Bronchial epithelial cell (primary cell): ENCODE results near the gene TNNI3K. TPM values are rescaled to one million over a fixed set of nuclear protein-coding genes. Genes with fewer than 3 reads are reported as not detected.
"Not testable (repeated sequence)": the region's sequence is repeated elsewhere in the genome, so short reads cannot be mapped to it uniquely, and the experiment has no call there.

Experiments
- DNase-seq: peaks from one replicate; pipeline ENCODE4 v3.0.0-alpha.2; 2010; ENCODE audit warnings: low read depth
- FAIRE-seq: peaks from 2 replicates; lab custom pipeline; 2011; peaks lifted over from hg19 to GRCh38; lab: Jason Lieb, UNC
- H3K27me3 ChIP-seq: 2 replicates; pipeline ENCODE4 v1.5.1; 2011; ENCODE audit warnings: low read length; ENCODE audit not compliant: control insufficient read depth, insufficient read depth
- H3K36me3 ChIP-seq: 2 replicates; pipeline ENCODE4 v1.5.1; 2011; ENCODE audit warnings: low read length; ENCODE audit not compliant: control insufficient read depth, insufficient read depth
- H3K4me3 ChIP-seq: 2 replicates; pipeline ENCODE4 v1.5.1; 2011; ENCODE audit warnings: mild to moderate bottlenecking, low read depth, low read length, control low read depth
- total RNA-seq: library from RNA; depleted of rRNA; stranded (reverse); fragments of >200 nt; gene quantifications from 2 replicates; pipeline ENCODE4 v1.2.1, GENCODE V29; 2014
- TF ChIP-seq, protein P1 (sequence below): IDR thresholded peaks from 2 replicates; pipeline ENCODE4 v1.5.1; 2011; ENCODE audit warnings: mild to moderate bottlenecking, moderate library complexity, low read length, control low read depth, inconsistent platforms; ENCODE audit not compliant: insufficient read depth, severe bottlenecking

TNNI3K gene
- total RNA-seq, 1 donor from 2014 or later = 1.3 TPM

DNA sequence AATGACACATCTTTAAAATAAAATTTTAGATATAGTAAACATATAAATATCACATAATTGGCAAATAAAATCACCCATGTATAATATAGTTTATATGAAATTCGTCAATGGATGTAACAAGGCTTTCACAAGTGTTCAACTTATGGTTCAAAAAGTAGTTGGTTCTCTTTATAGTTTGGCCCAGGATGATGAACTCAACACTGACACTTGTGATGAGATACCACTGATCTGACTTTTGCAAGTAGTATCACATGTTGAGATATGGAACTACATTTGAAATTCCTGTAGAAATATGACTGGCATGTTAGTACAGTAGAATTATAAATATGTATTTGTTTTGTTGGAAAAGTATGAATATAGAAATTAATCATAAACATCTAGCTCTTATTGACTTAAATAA is 1.8 kb downstream of the TNNI3K start:
- H3K27me3 ChIP-seq = no peaks in the 10 kb centered on the region
- no peaks in the 10 kb centered on the region for H3K36me3 ChIP-seq
- FAIRE-seq = no peak
- DNase-seq = no peak
- TF ChIP-seq, protein P1, sequence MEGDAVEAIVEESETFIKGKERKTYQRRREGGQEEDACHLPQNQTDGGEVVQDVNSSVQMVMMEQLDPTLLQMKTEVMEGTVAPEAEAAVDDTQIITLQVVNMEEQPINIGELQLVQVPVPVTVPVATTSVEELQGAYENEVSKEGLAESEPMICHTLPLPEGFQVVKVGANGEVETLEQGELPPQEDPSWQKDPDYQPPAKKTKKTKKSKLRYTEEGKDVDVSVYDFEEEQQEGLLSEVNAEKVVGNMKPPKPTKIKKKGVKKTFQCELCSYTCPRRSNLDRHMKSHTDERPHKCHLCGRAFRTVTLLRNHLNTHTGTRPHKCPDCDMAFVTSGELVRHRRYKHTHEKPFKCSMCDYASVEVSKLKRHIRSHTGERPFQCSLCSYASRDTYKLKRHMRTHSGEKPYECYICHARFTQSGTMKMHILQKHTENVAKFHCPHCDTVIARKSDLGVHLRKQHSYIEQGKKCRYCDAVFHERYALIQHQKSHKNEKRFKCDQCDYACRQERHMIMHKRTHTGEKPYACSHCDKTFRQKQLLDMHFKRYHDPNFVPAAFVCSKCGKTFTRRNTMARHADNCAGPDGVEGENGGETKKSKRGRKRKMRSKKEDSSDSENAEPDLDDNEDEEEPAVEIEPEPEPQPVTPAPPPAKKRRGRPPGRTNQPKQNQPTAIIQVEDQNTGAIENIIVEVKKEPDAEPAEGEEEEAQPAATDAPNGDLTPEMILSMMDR = no peak
- no peak overlapping the region for H3K4me3 ChIP-seq

DNA sequence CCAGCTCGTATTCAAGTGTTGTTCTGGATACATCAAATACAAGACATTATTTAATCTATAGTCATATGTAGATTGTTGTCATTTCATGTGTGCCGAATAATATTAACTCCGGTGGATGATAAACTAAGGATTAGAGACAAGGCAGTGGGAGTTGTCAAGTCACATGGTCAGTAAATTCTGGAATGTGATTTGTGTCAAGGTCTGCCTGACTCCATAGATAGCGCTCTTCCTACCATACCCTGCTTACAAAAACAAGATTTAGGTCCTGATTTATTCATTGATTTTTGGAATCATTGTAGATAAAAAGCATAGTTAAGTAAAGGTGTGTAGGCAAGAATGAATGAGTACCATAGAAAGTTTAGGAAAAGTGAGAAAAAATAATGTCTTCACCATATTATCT is 2.6 kb downstream of the TNNI3K start:
- Histone ChIP-seq H3K36me3 (no peaks in the 10 kb centered on the region), H3K4me3 (no peak overlapping the region), H3K27me3 (no peaks in the 10 kb centered on the region)
- TF ChIP-seq, protein P1 = no peak
- FAIRE-seq = no peak
- no peak for DNase-seq

DNA sequence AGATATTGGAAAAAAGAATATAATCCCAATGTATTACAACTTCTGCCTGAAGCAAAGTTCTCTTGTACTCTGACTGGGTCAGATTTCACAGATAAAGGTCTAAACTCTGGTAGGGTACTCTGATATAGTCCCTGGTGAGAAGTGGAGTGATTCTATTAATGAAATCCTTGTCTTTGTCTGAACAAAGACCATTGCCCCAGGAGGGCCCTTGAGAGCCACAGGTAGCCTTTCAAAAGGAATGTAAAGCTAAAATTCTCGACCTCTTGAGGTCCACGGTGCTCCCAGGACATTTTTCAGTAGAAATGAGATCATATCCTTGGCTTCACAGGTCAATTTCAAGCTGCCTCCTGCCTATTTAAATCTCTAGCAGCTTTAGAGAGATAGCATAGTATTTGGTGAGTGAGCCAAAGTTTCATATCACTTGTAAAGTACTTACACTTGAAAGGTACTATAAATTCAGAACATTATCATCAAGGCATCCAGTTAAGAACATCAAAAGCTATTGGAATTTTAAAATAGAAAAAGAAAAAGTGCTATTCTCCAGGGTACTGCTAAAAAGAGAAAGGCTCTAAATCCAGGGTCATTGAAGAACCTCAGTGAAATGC is 10.1 kb downstream of the TNNI3K start:
- H3K36me3 ChIP-seq = no peaks in the 10 kb centered on the region
- no peak for FAIRE-seq

GRCh38 chr1:74246315-74246714 is 11.1 kb downstream of the TNNI3K start:
- Histone ChIP-seq H3K27me3 (no peaks in the 10 kb centered on the region), H3K36me3 (no peaks in the 10 kb centered on the region), H3K4me3 (no peak overlapping the region)
- FAIRE-seq = no peak
- TF ChIP-seq, protein P1 = no peak
- no peak for DNase-seq

More for the DNA sequence above, 10.1 kb downstream of the TNNI3K start:
- DNase-seq = no peak
- TF ChIP-seq, protein P1 = no peak
- H3K4me3 ChIP-seq = no peak overlapping the region
- H3K27me3 ChIP-seq = no peaks in the 10 kb centered on the region

- FAIRE-seq (no peak), DNase-seq (no peak)
- Histone ChIP-seq H3K36me3 (no peaks in the 10 kb centered on the region), H3K27me3 (no peaks in the 10 kb centered on the region), H3K4me3 (no peak overlapping the region)
- TF ChIP-seq, protein P1 = no peak
These were observed 12.8 kb downstream of the TNNI3K start for GRCh38 chr1:74247881-74248528.

- H3K36me3 ChIP-seq, DNase-seq, H3K27me3 ChIP-seq, FAIRE-seq, H3K4me3 ChIP-seq: not testable (repeated sequence)
These were observed 18.1 kb downstream of the TNNI3K start for GRCh38 chr1:74253243-74253824.
